Suprapubic skin (tissue), 4 donors: Measurements from ENCODE around the gene C17orf75. TPM values are rescaled to one million over a fixed set of nuclear protein-coding genes. Genes with fewer than 3 reads are reported as not detected.
A peak's percentile ranks its signal among the peaks of the same experiment; 100 is the strongest.

Source experiments
- DNase-seq, 2 donors: peaks; one replicate each; pipeline ENCODE4 v3.0.0-alpha.2; 2019; ENCODE audit warnings: low spot score in 2 of 2
- H3K27ac ChIP-seq: fragments of 200-600 bp; sonication (generic); one replicate; pipeline ENCODE4 v1.5.1; 2019
- H3K27me3 ChIP-seq: fragments of 200-600 bp; sonication (generic); one replicate; pipeline ENCODE4 v1.5.1; 2019
- H3K36me3 ChIP-seq: fragments of 200-600 bp; sonication (generic); one replicate; pipeline ENCODE4 v1.5.1; 2019
- H3K4me1 ChIP-seq: fragments of 200-600 bp; sonication (generic); one replicate; pipeline ENCODE4 v1.5.1; 2019
- H3K4me3 ChIP-seq: fragments of 200-600 bp; sonication (generic); one replicate; pipeline ENCODE4 v1.5.1; 2019; ENCODE audit warnings: mild to moderate bottlenecking
- H3K9me3 ChIP-seq: fragments of 200-600 bp; sonication (generic); one replicate; pipeline ENCODE4 v1.5.1; 2019
- EP300 ChIP-seq: sonication (generic); formaldehyde crosslinking; IDR thresholded peaks from one replicate; pipeline ENCODE4 v1.6.1; 2017; ENCODE audit warnings: antibody characterized with exemption
- POLR2A ChIP-seq, 2 donors: fragments of 450-650 bp; IDR thresholded peaks; one replicate each; pipeline ENCODE4 v1.6.1; 2017; ENCODE audit warnings: antibody characterized with exemption in 2 of 2, mild to moderate bottlenecking in 2 of 2, moderate library complexity in 2 of 2
- POLR2AphosphoS5 ChIP-seq, 3 donors: sonication (generic); formaldehyde crosslinking; IDR thresholded peaks; one replicate each; pipeline ENCODE4 v1.6.1; 2017; ENCODE audit warnings: antibody characterized with exemption in 3 of 3
- WGBS: methylation state at CpG from one replicate; pipeline ENCODE4 v1.1.5; 2018; 5-methylcytosine and 5-hydroxymethylcytosine counted together
- total RNA-seq, 4 donors: library from RNA; depleted of rRNA; stranded (reverse); fragments of >200 nt; gene quantifications; one replicate each; pipeline ENCODE4 v1.1.0, GENCODE V29; 2016
- TF ChIP-seq, protein P1 (sequence below), 2 donors: fragments of 200-600 bp in 1 of 2; fragments of 450-650 bp in 1 of 2; sonication (generic) in 1 of 2; IDR thresholded peaks; one replicate each; pipeline ENCODE4 v1.5.1; 2016 to 2019; ENCODE audit warnings: antibody characterized with exemption in 2 of 2, mild to moderate bottlenecking in 1 of 2, moderate library complexity in 1 of 2

The C17orf75 gene
- total RNA-seq, 4 donors from 2014 or later = 4.1 to 12.4 (median 8.3) TPM

DNA sequence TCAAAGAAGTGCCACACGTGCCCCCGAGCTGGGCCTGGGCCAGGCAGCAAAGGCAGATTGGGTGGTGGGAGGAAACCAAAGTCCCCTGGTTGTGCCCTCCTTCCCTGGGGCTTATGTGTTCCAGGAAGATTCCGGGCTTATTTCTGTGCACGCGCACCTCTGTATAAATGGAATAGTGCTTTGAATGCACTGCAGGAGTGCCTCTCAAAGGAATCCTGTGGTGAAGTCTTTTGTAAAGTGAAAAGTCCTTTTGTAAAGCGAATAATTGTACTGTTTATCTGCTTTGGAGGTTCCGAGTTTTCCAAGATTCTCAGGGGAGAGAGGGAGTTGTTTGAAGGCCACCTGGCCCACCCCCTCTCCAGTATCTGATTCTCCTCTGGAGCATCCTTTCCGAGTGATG, 26.8 kb downstream of the C17orf75 start:
- Histone ChIP-seq H3K27me3 (no peaks in the 10 kb centered on the region), H3K4me1 (no peaks in the 10 kb centered on the region), H3K9me3 (no peaks in the 10 kb centered on the region), H3K27ac (no peak overlapping the region), H3K36me3 (no peaks in the 10 kb centered on the region), H3K4me3 (no peak overlapping the region)
- 83% methylated on average over 8 of the region's 8 CpGs for WGBS
- DNase-seq = no peak
- TF ChIP-seq POLR2AphosphoS5 (IDR thresholded peaks at IDR 0.05) = no peak
- TF ChIP-seq EP300 = no peak
- TF ChIP-seq POLR2A (IDR thresholded peaks at IDR 0.05) = no peak
- TF ChIP-seq, protein P1, sequence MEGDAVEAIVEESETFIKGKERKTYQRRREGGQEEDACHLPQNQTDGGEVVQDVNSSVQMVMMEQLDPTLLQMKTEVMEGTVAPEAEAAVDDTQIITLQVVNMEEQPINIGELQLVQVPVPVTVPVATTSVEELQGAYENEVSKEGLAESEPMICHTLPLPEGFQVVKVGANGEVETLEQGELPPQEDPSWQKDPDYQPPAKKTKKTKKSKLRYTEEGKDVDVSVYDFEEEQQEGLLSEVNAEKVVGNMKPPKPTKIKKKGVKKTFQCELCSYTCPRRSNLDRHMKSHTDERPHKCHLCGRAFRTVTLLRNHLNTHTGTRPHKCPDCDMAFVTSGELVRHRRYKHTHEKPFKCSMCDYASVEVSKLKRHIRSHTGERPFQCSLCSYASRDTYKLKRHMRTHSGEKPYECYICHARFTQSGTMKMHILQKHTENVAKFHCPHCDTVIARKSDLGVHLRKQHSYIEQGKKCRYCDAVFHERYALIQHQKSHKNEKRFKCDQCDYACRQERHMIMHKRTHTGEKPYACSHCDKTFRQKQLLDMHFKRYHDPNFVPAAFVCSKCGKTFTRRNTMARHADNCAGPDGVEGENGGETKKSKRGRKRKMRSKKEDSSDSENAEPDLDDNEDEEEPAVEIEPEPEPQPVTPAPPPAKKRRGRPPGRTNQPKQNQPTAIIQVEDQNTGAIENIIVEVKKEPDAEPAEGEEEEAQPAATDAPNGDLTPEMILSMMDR (IDR thresholded peaks at IDR 0.05) = no peak

DNA sequence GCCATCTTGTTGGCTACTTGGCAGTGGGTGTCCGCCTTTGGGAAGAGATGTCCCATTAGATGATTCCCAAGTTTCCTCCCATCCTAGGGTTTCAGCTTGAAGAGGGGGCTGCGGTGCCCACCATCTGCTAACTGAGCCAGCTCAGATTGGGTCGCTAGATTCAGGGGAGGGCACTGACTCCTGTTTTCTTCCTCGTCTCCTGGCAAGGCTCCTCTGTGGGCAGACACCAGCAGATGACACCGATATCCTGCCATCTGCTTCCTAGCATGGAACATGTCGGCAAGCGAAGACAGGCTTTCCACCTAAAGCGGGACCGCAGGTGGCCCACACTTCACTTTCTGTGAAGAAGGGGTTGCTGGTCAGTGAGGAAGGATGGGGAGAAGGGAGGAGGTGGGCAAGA, 27.3 kb downstream of the C17orf75 start:
- Histone ChIP-seq H3K27me3 (no peaks in the 10 kb centered on the region), H3K9me3 (no peaks in the 10 kb centered on the region), H3K36me3 (no peaks in the 10 kb centered on the region), H3K4me1 (no peaks in the 10 kb centered on the region), H3K27ac (no peak overlapping the region), H3K4me3 (no peak overlapping the region)
- 78% methylated on average over 7 of the region's 9 CpGs for WGBS
- DNase-seq = no peak
- TF ChIP-seq POLR2A (IDR thresholded peaks at IDR 0.05) = no peak
- TF ChIP-seq POLR2AphosphoS5 (IDR thresholded peaks at IDR 0.05) = no peak
- TF ChIP-seq EP300 = no peak
- TF ChIP-seq, protein P1 (IDR thresholded peaks at IDR 0.05) = no peak

DNA sequence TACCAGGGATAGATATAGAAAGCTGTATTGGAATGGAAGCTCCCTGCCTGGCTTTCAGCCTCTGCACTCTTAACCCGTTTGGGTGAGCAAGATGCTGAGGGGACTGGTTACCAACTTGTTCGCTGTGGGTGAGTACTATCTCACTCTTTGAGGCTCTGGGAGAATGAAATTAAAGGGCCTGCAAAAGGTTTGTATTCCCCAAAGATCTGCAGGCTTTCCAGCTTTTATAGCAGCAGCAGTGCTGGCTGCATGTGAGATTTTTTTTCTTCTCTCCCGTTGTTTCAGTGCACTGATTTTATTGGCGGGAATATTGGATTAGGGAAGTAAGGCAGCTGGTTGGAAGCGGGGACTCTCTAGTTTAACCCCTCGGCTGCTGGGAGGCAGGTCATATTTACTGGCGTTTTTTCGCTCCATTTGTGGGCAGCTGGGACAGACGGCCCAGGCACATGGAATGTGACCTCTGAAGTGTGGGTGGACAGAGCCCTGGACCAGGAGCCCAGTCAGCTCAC, 30.9 kb downstream of the C17orf75 start:
- Histone ChIP-seq H3K9me3 (no peaks in the 10 kb centered on the region), H3K36me3 (no peaks in the 10 kb centered on the region), H3K27me3 (no peaks in the 10 kb centered on the region), H3K4me3 (peak overlapping the region; percentile 4), H3K4me1 (no peaks in the 10 kb centered on the region), H3K27ac (no peak overlapping the region)
- no peak for TF ChIP-seq EP300
- WGBS = 17% methylated on average over 9 of the region's 9 CpGs
- DNase-seq = no peak

DNA sequence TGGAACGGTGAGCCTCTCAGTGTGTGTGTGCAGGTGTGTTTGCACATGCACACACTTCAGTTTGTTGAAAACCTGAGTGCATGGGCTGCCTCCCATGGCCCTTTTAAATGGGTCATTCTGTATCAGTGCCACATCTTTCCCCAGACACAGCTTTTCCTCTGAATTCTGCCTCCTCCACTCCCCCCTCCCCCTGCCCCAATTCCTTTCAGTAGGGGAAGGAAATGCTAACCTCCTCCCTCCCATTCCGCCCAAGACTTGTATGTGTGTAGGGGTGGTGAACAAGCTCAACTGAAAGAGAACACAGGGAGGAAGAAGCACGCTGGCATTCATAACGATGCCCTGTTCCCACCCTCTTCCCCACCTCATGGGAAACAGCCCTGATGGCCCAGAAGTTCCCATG, 34.3 kb downstream of the C17orf75 start:
- H3K9me3 ChIP-seq = no peaks in the 10 kb centered on the region
- no peaks in the 10 kb centered on the region for H3K4me1 ChIP-seq
- DNase-seq = no peak
- WGBS = 63% methylated on average over 4 of the region's 4 CpGs
- no peak overlapping the region for H3K27ac ChIP-seq
- H3K4me3 ChIP-seq = no peak overlapping the region
- TF ChIP-seq EP300 = no peak
- TF ChIP-seq, protein P1 (IDR thresholded peaks at IDR 0.05) = no peak
- no peak for TF ChIP-seq POLR2A (IDR thresholded peaks at IDR 0.05)
- no peak for TF ChIP-seq POLR2AphosphoS5 (IDR thresholded peaks at IDR 0.05)
- H3K27me3 ChIP-seq = no peaks in the 10 kb centered on the region
- H3K36me3 ChIP-seq = no peaks in the 10 kb centered on the region

DNA sequence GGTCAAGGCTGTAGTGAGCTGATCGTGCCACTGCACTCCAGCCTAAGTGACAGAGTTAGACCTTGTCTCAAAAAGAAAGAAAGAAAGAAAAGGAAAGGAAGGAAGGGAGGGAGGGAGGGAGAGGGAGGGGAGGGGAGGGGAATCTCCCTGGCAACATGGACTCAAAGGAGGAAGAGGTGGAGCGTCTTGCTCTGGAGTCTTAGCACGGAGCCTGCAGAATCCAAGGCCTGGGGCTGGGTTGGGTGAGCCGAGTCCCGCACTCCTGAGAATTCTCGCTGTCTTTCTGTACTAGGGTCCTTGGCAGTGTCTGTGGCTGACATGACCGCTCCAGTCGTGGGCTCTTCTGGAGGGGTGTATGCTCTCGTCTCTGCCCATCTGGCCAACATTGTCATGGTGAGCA, 36.9 kb downstream of the C17orf75 start:
- H3K36me3 ChIP-seq = no peaks in the 10 kb centered on the region
- TF ChIP-seq POLR2AphosphoS5 (IDR thresholded peaks at IDR 0.05) (no peak), EP300 (no peak), POLR2A (IDR thresholded peaks at IDR 0.05) (no peak)
- TF ChIP-seq, protein P1 (IDR thresholded peaks at IDR 0.05) = no peak
- WGBS = 86% methylated on average over 9 of the region's 9 CpGs
- no peak overlapping the region for H3K4me3 ChIP-seq
- H3K27me3 ChIP-seq = no peaks in the 10 kb centered on the region
- no peak for DNase-seq
- H3K27ac ChIP-seq = no peak overlapping the region
- no peaks in the 10 kb centered on the region for H3K9me3 ChIP-seq
- H3K4me1 ChIP-seq = no peaks in the 10 kb centered on the region

GRCh38 chr17:32303781-32304288, 38.1 kb downstream of the C17orf75 start:
- Histone ChIP-seq H3K27me3 (no peaks in the 10 kb centered on the region), H3K36me3 (no peaks in the 10 kb centered on the region), H3K9me3 (no peaks in the 10 kb centered on the region), H3K4me1 (no peaks in the 10 kb centered on the region), H3K4me3 (no peak overlapping the region), H3K27ac (no peak overlapping the region)
- WGBS = 58% methylated on average over 2 of the region's 2 CpGs
- TF ChIP-seq EP300 (no peak), POLR2AphosphoS5 (IDR thresholded peaks at IDR 0.05) (no peak), POLR2A (IDR thresholded peaks at IDR 0.05) (no peak)
- TF ChIP-seq, protein P1 (IDR thresholded peaks at IDR 0.05) = no peak
- DNase-seq = no peak
